Measurements from ENCODE around the gene THRSP.
"Not testable (repeated sequence)": the region's sequence is repeated elsewhere in the genome, so short reads cannot be mapped to it uniquely, and the experiment has no call there.

THRSP gene, protein sequence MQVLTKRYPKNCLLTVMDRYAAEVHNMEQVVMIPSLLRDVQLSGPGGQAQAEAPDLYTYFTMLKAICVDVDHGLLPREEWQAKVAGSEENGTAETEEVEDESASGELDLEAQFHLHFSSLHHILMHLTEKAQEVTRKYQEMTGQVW

DNA sequence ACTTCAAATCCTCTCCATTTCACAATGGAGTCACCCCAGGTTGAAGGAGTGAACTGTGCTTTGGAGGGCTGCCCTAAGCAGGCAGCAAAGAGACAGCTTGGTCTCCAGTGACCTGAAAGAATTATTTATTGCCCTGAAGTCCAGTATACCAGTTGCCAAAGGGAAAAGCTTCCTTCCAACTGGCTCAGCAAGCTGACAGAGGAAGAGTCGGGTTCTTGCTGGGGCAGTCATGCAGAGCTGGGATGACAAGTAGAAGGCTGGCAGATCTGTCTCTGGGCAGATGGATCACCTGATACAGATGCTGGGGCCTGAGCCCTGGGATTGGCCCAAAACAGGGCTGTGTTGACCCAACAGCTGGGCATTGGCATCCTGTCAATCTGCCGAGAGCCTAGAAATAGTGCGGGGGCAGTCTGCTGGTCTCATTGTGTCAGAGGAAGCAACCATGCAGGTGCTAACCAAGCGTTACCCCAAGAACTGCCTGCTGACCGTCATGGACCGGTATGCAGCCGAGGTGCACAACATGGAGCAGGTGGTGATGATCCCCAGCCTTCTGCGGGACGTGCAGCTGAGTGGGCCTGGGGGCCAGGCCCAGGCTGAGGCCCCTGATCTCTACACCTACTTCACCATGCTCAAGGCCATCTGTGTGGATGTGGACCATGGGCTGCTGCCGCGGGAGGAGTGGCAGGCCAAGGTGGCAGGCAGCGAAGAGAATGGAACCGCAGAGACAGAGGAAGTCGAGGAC, at the start of gene THRSP:
Gene THRSP (plus strand): TSS at position 422 of the 742 bp plus-strand sequence. CDS start 21 bp downstream, at position 443.
- DNase-seq = no peak

- DNase-seq = not testable (repeated sequence)
Measured at GRCh38 chr11:78014937-78015520, 48.6 kb upstream of the THRSP start.

GRCh38 chr11:78015878-78016277, 47.8 kb upstream of the THRSP start:
- no peak for DNase-seq

DNA sequence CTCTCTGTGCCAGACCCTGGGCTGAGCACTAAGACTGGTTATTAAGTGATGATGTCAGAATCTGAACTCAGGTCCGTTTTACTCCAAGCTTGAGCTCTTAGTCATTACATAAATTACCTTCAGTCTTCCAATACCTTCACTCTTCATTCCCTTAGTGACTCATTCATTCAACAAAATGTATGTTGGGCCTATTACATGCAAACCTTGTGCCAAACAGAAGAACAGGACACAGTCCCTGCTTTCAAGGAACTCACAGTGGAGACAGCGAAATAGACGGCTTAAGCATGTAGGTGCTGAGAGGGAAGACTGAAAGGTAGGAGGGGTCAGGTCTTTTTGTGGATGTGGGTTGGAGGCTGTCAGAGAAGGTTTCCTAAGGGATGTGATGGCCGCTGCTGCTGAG, 43.9 kb upstream of the THRSP start:
- no peak for DNase-seq

- no peak for DNase-seq
Measured at GRCh38 chr11:78020246-78020645, 43.4 kb upstream of the THRSP start.

DNA sequence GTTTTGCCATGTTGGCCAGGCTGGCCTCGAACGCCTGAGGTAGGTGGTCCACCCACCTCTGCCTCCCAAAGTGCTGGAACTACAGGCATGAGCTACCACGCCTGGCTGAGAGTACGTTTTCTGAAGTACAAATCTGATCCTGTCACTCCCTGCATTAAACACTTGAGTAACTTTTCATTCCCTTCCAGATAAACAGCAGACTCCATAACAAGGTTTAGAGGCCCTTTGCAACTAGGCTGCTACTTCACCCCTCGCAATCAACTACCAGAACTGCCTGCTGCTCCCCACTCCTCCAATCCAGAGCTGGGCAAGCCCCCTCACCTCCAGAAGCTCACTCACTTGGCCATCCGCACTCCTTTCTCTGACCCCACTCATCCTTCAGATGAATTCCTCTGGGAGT, 42.0 kb upstream of the THRSP start:
- no peak for DNase-seq

GRCh38 chr11:78022397-78023396, 41.0 kb upstream of the THRSP start, which contains the start of gene KCTD14:
Gene KCTD14 (minus strand): TSS chr11:78023276. CDS start chr11:78023249, 27 bp downstream.
- no peak for DNase-seq

GRCh38 chr11:78023426-78023825, 40.2 kb upstream of the THRSP start:
- no peak for DNase-seq

DNA sequence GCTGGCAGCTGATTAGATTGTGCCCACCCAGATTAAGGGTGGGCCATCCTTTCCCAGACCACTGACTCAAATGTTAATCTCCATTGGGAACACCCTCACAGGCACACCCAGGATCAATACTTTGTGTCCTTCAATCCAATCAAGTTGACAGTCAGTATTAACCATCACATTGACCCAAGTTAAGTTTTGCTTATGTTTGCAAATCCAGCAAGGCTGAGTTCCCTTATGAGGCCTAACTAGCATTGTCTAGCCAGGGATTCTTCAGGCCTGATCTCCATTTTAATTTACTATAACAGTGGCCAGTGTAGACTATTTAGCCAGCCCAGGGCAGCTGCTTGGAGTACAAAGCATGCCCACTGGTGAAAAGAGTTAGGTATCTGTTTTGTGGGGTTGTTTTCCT, 38.3 kb upstream of the THRSP start:
- no peak for DNase-seq

- DNase-seq = no peak
Measured at GRCh38 chr11:78027759-78028158, 35.9 kb upstream of the THRSP start.

GRCh38 chr11:78028423-78028822, 35.2 kb upstream of the THRSP start:
- not testable (repeated sequence) for DNase-seq

GRCh38 chr11:78030429-78031325, 33.0 kb upstream of the THRSP start:
- DNase-seq = no peak

DNA sequence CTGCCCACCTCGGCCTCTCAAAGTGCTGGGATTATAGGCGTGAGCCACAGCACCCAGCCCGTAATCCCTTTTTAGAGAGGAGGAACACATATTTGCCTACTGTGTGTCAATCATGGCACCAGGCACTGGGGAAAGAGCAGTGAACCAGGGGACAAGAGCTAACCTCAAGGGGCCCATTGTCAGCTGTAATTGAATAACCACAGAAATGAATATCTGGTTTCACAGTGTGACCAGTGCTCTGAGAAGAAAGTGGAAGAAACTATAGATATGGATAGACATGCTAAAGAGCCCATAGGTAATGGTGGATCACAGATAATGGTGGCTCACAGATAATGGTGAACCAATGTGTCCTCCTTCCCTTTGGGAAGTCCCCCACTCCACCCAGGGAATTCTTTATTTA, 32.0 kb upstream of the THRSP start:
- no peak for DNase-seq

- DNase-seq = no peak
Measured at GRCh38 chr11:78032090-78032489, 31.6 kb upstream of the THRSP start.

GRCh38 chr11:78033040-78033439, 30.6 kb upstream of the THRSP start:
- DNase-seq = no peak

DNA sequence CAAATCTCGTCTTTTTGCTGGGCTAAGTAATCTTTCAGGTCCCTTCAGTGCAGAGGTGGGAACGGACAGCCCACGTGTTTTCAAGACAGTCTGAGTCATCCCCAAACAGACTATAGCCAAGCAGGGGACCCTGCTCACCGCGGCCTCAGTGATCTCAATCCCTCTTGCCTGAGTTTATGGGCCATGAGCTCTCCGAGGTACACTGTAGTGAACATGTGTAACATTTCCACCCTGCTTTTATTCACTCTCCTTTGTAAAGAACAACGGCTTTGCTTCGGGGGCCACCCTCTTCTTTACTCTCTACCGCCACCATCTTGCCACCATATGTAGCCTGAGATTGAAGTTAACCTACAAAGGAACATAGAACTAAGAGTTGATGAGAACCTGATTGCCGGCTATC, 29.0 kb upstream of the THRSP start:
- DNase-seq = no peak

DNA sequence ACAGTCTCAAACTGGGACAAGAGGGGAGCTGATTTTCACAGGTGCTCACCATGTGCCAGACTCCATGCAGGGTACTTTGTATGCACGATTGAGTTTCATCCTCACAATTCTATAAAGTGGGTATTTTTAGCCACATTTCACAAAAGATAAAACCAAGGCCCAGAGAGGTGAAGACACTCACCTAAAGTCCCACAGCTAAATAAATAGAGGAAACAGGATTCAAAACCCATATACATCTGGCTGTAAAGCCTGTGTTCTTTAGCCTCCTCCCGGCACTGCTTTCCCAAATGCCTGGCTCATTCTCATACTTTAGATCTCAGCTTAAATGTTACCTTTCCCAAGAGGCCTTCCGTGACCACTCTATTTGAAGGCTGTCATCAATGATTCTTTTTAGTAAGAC, 27.3 kb upstream of the THRSP start:
- DNase-seq = no peak

DNA sequence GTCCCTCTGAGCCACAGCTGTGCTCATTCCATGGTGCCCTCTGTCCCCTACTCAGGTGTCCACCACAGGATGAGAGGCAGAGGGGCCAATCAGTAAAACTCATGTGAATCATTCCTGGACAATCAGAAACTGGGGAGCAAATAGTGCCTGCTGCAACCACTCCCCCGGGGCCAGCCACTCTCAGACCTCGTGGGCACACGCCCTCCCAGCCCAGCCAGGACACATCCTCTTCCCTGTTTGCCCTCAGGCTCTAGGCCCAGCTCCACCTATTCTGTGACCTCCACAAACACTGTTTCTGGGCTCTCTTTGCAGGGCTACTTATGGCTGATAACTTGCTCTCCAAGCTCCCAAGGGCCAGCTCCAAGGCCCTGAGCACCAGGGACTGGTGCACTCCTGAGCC, 26.6 kb upstream of the THRSP start:
- no peak for DNase-seq

DNA sequence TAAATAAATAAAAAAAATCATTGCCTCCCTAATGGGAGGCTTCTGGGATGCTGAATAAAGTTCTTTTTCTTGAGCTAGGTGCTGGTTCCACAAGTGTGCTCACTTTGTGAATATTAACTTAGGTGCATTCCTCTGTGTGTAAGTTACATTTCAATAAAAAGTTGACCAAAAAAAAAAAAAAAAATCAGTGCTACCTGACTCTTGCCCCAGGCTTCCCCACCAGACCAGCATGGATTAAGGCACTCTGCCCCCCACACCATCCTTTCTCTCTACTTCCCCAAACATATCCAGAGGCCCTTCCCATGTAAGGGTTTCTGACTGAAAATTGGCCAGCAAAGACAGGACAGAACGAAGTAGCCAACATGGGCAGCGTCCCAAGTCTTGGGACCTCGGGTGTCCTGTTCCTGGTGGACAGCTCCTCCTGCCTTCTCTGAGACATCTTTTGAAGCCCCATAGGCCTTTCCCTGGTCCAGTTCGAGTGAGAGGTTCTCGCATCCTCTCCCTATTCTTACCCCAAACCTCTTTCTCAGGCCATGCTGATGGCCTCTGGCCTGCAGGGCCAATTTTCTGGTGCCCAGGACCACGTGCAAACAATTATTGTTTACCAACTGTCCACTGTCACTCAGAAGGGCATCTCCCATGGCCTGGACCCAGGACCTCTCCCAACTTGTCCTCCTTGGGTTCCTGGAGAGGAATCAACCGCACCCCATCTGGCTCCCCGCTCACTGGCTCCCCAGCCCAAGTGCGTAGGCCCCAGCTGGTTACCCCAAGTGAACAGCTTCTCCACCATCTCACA, 25.6 kb upstream of the THRSP start:
- DNase-seq = no peak

GRCh38 chr11:78038697-78039313, 24.9 kb upstream of the THRSP start:
- no peak for DNase-seq
